Measurements from ENCODE around the gene STK33.

DNA sequence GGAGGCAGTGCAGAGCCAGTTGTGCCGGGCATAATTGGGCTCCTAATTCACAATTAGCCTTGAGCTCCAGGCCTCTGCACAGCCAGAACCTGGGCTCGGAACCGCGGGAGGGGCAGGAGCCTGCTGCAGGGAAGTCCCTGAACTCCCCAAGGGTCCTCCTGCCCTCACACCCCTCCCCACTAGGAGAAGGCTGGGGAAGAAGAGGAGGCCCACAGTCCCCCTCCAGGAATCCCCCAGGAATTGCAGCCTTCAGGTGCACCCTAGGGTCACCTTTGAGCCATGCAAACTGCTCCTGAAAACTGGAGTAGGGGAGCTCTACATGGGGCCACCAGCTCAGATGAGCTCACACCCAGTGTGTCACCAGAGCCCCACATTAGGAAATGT lies 236.5 kb downstream of the STK33 start:
- TF ChIP-seq, protein P1, sequence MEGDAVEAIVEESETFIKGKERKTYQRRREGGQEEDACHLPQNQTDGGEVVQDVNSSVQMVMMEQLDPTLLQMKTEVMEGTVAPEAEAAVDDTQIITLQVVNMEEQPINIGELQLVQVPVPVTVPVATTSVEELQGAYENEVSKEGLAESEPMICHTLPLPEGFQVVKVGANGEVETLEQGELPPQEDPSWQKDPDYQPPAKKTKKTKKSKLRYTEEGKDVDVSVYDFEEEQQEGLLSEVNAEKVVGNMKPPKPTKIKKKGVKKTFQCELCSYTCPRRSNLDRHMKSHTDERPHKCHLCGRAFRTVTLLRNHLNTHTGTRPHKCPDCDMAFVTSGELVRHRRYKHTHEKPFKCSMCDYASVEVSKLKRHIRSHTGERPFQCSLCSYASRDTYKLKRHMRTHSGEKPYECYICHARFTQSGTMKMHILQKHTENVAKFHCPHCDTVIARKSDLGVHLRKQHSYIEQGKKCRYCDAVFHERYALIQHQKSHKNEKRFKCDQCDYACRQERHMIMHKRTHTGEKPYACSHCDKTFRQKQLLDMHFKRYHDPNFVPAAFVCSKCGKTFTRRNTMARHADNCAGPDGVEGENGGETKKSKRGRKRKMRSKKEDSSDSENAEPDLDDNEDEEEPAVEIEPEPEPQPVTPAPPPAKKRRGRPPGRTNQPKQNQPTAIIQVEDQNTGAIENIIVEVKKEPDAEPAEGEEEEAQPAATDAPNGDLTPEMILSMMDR (conservative IDR thresholded peaks at IDR 0.05), result no peak
- TF ChIP-seq ZFX (IDR thresholded peaks at IDR 0.05), result no peak

Data from C4-2B (cell line).